ENCODE results near the gene ZBTB7B.
"Not testable (repeated sequence)": the region's sequence is repeated elsewhere in the genome, so short reads cannot be mapped to it uniquely, and the experiment has no call there.

ZBTB7B gene

GRCh38 chr1:154983776-154984466, 18.7 kb upstream of the ZBTB7B start:
- H3K9me3 Mint-ChIP-seq: no peaks in the 10 kb centered on the region
- H3K36me3 Mint-ChIP-seq (ENCODE audit: insufficient read depth): peaks cover 22% of the 10 kb centered on the region
- no peak overlapping the region for H3K4me3 Mint-ChIP-seq
- ATAC-seq (replicated peaks; ENCODE audit: extremely low read depth, poor library complexity, severe bottlenecking): no peak
- no peak for DNase-seq (ENCODE audit: low spot score in 2 of 2)
- peaks cover 2% of the 10 kb centered on the region for H3K4me1 Mint-ChIP-seq
- H3K27me3 Mint-ChIP-seq: no peaks in the 10 kb centered on the region
- no peak overlapping the region for H3K27ac Mint-ChIP-seq (ENCODE audit: low read depth)

DNA sequence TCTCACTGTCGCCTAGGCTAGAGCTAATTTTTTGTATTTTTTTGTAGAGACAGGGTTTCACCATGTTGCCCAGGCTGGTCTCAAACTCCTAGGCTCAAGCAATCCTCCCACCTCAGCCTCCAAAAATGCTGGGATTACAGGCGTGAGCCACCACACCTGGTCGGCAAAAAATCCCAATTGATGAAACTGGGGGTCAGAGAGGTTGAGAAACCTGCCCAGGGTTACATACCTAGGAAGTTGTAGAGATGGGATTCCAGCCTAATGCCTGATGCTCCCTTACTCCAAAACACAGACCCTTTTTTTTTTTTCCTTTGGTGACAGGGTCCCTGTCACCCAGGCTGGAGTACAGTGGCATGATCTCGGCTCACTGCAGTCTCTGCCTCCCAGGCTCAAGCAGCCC, 15.9 kb upstream of the ZBTB7B start:
- Mint-ChIP-seq H3K36me3 (ENCODE audit: insufficient read depth) (peaks cover 32% of the 10 kb centered on the region), H3K4me1 (peaks cover 14% of the 10 kb centered on the region)
- H3K27ac Mint-ChIP-seq (ENCODE audit: low read depth); ATAC-seq (replicated peaks; ENCODE audit: extremely low read depth, poor library complexity, severe bottlenecking); DNase-seq (ENCODE audit: low spot score in 2 of 2); H3K27me3 Mint-ChIP-seq; H3K4me3 Mint-ChIP-seq; H3K9me3 Mint-ChIP-seq: not testable (repeated sequence)

DNA sequence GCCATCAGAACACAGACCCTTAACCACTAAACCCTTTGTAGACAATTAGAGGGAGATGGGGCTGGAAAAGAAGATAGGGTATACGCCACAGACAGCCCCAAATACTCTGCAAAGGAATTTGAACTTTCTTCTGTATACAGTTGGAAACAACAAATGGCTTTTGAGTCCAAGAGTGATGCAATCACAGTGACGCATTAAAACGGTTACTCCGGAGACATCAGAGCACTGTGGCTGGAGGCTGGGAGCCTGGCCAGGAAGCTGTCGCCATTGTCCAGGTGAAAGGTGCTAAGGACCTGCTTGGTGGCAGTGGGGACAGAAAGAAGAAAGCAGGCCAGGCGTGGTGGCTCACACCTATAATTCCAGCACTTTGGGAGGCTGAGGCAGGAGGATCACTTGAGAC, 15.3 kb upstream of the ZBTB7B start:
- H3K27ac Mint-ChIP-seq (ENCODE audit: low read depth): no peak overlapping the region
- no peaks in the 10 kb centered on the region for H3K9me3 Mint-ChIP-seq
- DNase-seq (ENCODE audit: low spot score in 2 of 2) (no peak), ATAC-seq (replicated peaks; ENCODE audit: extremely low read depth, poor library complexity, severe bottlenecking) (no peak)
- no peaks in the 10 kb centered on the region for H3K27me3 Mint-ChIP-seq
- H3K4me3 Mint-ChIP-seq: no peak overlapping the region
- peaks cover 32% of the 10 kb centered on the region for H3K36me3 Mint-ChIP-seq (ENCODE audit: insufficient read depth)
- H3K4me1 Mint-ChIP-seq: peaks cover 14% of the 10 kb centered on the region

DNA sequence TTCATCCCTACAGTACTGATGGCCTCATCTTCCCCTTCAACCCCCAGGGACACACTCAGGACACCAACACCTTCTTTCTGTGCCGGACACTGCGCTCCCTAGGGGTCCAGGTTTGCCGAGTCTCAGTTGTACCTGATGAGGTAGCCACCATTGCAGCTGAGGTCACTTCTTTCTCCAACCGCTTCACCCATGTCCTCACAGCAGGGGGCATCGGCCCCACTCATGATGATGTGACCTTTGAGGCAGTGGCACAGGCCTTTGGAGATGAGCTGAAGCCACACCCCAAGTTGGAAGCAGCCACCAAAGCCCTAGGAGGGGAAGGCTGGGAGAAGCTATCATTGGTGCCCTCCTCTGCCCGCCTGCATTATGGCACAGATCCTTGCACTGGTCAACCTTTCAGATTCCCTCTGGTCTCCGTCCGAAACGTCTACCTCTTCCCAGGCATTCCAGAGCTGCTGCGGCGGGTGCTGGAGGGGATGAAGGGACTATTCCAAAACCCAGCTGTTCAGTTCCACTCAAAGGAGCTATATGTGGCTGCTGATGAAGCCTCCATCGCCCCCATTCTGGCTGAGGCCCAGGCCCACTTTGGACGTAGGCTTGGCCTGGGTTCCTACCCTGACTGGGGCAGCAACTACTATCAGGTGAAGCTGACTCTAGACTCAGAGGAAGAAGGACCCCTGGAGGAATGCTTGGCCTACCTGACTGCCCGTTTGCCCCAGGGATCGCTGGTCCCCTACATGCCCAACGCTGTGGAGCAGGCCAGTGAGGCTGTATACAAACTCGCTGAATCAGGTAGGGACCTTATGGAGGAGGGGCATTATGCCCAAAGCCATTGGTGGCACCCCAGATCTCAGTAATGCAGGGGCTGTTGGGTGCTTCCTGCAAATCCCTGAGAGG, 14.3 kb upstream of the ZBTB7B start:
- Mint-ChIP-seq H3K27me3 (no peaks in the 10 kb centered on the region), H3K27ac (ENCODE audit: low read depth) (no peak overlapping the region), H3K4me3 (no peak overlapping the region), H3K4me1 (peaks cover 14% of the 10 kb centered on the region), H3K9me3 (no peaks in the 10 kb centered on the region), H3K36me3 (ENCODE audit: insufficient read depth) (peaks cover 32% of the 10 kb centered on the region)
- DNase-seq (ENCODE audit: low spot score in 2 of 2) (no peak), ATAC-seq (replicated peaks; ENCODE audit: extremely low read depth, poor library complexity, severe bottlenecking) (no peak)

GRCh38 chr1:154989195-154989860, 13.3 kb upstream of the ZBTB7B start:
- Mint-ChIP-seq H3K36me3 (ENCODE audit: insufficient read depth) (peaks cover 33% of the 10 kb centered on the region), H3K4me3 (no peak overlapping the region), H3K27me3 (no peaks in the 10 kb centered on the region), H3K9me3 (no peaks in the 10 kb centered on the region), H3K4me1 (peaks cover 14% of the 10 kb centered on the region), H3K27ac (ENCODE audit: low read depth) (no peak overlapping the region)
- ATAC-seq (replicated peaks; ENCODE audit: extremely low read depth, poor library complexity, severe bottlenecking) (no peak), DNase-seq (ENCODE audit: low spot score in 2 of 2) (no peak)

DNA sequence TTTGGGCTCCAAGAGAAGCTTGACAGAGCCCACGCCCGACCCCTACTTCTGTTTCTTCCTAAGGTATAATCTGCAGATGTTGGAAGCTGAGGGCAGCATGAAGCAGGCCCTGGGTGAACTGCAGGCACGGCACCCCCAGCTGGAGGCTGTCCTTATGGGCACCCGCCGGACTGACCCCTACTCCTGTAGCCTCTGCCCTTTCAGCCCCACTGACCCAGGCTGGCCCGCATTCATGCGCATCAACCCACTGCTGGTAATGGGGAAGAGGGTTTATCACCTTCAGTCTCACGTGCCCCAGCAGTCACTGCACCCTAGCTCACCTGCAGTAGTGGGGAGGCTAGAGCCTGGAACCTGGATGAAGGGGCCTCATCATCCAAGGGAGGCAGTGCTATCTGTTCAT, 12.3 kb upstream of the ZBTB7B start:
- Mint-ChIP-seq H3K27ac (ENCODE audit: low read depth) (no peak overlapping the region), H3K36me3 (ENCODE audit: insufficient read depth) (peaks cover 31% of the 10 kb centered on the region), H3K27me3 (no peaks in the 10 kb centered on the region), H3K4me3 (no peak overlapping the region), H3K9me3 (no peaks in the 10 kb centered on the region), H3K4me1 (peaks cover 14% of the 10 kb centered on the region)
- no peak for DNase-seq (ENCODE audit: low spot score in 2 of 2)
- ATAC-seq (replicated peaks; ENCODE audit: extremely low read depth, poor library complexity, severe bottlenecking): no peak

- Mint-ChIP-seq H3K27ac (ENCODE audit: low read depth) (no peak overlapping the region), H3K4me3 (no peak overlapping the region), H3K9me3 (no peaks in the 10 kb centered on the region), H3K27me3 (no peaks in the 10 kb centered on the region), H3K4me1 (peaks cover 20% of the 10 kb centered on the region), H3K36me3 (ENCODE audit: insufficient read depth) (peaks cover 18% of the 10 kb centered on the region)
- DNase-seq (ENCODE audit: low spot score in 2 of 2) (no peak), ATAC-seq (replicated peaks; ENCODE audit: extremely low read depth, poor library complexity, severe bottlenecking) (no peak)
Observed at GRCh38 chr1:154992721-154993571, 9.7 kb upstream of the ZBTB7B start.

DNA sequence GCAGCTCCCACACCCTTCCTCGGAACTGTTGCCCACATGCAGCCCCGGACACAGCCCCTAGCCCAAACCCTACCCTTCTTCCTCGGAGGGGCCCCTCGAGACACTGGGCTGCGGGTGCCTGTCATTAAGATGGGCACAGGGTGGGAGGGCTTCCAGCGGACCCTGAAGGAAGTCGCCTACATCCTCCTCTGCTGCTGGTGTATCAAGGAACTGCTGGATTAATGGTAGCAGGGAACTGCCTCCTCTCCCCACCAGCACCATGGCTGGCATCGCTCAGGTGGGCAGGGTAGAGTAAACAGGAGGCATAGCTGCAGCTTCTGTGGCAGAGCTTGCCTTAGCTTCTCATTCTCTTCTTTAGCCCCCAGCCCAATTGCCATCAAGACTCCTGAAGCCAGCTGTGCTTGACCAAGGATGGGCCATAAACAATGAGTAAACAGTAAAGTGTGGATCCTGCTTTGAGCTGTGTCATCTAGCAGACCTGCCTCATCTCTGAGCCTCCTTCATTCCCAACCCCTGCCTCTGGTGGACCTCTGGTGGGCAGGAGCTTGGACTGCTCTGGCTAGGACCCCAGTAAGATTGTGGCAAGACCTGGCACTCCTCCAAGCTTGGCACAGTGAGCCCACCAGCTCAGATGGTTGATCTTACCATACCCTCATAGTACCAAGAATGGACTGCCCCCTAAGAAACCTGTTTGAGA, 8.9 kb upstream of the ZBTB7B start, which contains the start of gene LENEP:
Gene LENEP, plus strand, starts transcription at position 15 of the 697 bp plus-strand sequence. Its CDS starts 22 bp downstream, at position 37.
- DNase-seq (ENCODE audit: low spot score in 2 of 2) (no peak), ATAC-seq (replicated peaks; ENCODE audit: extremely low read depth, poor library complexity, severe bottlenecking) (no peak)
- H3K27ac Mint-ChIP-seq (ENCODE audit: low read depth): no peak within 1 kb of the TSS
- peaks cover 20% of the 10 kb centered on the region for H3K4me1 Mint-ChIP-seq
- H3K9me3 Mint-ChIP-seq: no peaks in the 10 kb centered on the region
- H3K4me3 Mint-ChIP-seq: no peak within 1 kb of the TSS
- peaks cover 11% of the 10 kb centered on the region for H3K36me3 Mint-ChIP-seq (ENCODE audit: insufficient read depth)
- no peaks in the 10 kb centered on the region for H3K27me3 Mint-ChIP-seq

DNA sequence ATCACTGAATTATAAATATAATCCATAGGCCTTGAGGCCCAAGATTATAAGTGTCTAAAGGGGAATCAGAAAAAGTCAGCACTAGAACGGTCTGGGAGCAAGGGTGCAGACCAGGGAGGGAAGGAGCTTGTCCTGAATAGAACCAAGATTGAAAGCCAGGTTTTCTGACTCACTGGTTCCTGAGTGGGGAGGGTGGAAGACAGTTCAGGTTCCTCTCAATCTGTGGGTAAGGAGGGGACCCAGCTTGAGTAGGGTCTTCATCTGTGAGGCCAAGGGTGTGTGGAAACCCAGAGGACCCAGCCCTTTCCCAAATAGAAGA, 8.4 kb upstream of the ZBTB7B start:
- Mint-ChIP-seq H3K4me3 (no peak overlapping the region), H3K36me3 (ENCODE audit: insufficient read depth) (peaks cover 15% of the 10 kb centered on the region), H3K9me3 (no peaks in the 10 kb centered on the region), H3K27ac (ENCODE audit: low read depth) (no peak overlapping the region), H3K4me1 (peaks cover 20% of the 10 kb centered on the region), H3K27me3 (no peaks in the 10 kb centered on the region)
- ATAC-seq (replicated peaks; ENCODE audit: extremely low read depth, poor library complexity, severe bottlenecking) (no peak), DNase-seq (ENCODE audit: low spot score in 2 of 2) (no peak)

DNA sequence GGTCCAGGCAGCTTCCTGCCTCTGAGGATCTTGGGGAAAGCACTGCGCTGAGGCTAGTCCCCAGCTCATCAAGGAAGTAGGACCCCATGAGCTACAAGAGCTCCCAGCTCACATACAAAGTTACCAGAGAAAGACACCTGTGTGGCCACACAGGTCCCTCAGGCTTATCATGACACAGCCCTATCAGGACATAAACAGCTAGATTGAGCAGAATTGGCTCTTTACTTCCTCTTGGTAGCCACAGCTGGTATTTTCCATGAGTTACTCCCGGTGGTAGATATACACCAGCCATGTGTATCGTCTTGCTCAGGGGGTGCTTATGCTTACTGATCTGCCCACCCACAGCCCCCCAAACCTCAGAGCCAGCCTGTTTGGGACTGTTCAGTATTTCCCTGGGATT, 8.0 kb upstream of the ZBTB7B start:
- Mint-ChIP-seq H3K27me3 (no peaks in the 10 kb centered on the region), H3K36me3 (ENCODE audit: insufficient read depth) (peaks cover 15% of the 10 kb centered on the region), H3K27ac (ENCODE audit: low read depth) (peak overlapping the region; percentile 71), H3K9me3 (no peaks in the 10 kb centered on the region), H3K4me1 (peaks cover 19% of the 10 kb centered on the region), H3K4me3 (no peak overlapping the region)
- DNase-seq (ENCODE audit: low spot score in 2 of 2): no peak
- ATAC-seq (replicated peaks; ENCODE audit: extremely low read depth, poor library complexity, severe bottlenecking): no peak

DNA sequence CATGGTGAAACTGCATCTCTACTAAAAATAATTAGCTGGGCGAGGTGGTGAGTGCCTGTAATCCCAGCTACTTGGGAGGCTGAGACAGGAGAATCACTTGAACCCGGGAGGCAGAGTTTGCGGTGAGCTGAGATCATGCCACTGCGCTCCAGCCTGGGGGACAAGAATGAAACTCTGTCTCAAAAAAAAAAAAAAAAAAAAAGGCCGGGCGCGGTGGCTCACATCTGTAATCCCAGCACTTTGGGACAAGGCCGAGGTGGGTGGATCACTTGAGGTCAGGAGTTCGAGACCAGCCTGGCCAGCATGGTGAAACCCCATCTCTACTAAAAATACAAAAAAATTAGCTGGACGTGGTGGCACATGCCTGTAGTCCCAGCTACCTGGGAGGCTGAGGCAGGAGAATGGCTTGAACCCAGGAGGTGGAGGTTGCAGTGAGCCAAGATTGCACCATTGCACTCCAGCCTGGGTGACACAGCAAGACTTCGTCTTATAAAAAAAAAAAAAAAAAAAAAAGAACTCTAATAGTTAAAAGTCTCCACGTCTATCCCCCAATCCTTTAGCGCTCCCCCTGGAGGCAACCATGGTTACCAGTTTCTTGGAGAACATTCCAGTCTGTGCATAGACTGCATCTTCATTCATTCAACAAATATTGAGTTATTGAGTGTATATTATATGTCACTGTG, 7.2 kb upstream of the ZBTB7B start:
- H3K9me3 Mint-ChIP-seq; H3K4me3 Mint-ChIP-seq; H3K36me3 Mint-ChIP-seq (ENCODE audit: insufficient read depth); DNase-seq (ENCODE audit: low spot score in 2 of 2); ATAC-seq (replicated peaks; ENCODE audit: extremely low read depth, poor library complexity, severe bottlenecking); H3K27me3 Mint-ChIP-seq: not testable (repeated sequence)
- peak overlapping the region; percentile 71 for H3K27ac Mint-ChIP-seq (ENCODE audit: low read depth)
- H3K4me1 Mint-ChIP-seq: peaks cover 22% of the 10 kb centered on the region
